Raji (cell line): ENCODE results near the gene SKP1.

ENCODE experiments used
- POLR2A ChIP-seq: IDR thresholded peaks from 2 replicates; pipeline ENCODE4 v1.6.1; 2011; ENCODE audit warnings: low read depth, low read length, control low read depth; ENCODE audit not compliant: insufficient read depth

Gene SKP1

DNA sequence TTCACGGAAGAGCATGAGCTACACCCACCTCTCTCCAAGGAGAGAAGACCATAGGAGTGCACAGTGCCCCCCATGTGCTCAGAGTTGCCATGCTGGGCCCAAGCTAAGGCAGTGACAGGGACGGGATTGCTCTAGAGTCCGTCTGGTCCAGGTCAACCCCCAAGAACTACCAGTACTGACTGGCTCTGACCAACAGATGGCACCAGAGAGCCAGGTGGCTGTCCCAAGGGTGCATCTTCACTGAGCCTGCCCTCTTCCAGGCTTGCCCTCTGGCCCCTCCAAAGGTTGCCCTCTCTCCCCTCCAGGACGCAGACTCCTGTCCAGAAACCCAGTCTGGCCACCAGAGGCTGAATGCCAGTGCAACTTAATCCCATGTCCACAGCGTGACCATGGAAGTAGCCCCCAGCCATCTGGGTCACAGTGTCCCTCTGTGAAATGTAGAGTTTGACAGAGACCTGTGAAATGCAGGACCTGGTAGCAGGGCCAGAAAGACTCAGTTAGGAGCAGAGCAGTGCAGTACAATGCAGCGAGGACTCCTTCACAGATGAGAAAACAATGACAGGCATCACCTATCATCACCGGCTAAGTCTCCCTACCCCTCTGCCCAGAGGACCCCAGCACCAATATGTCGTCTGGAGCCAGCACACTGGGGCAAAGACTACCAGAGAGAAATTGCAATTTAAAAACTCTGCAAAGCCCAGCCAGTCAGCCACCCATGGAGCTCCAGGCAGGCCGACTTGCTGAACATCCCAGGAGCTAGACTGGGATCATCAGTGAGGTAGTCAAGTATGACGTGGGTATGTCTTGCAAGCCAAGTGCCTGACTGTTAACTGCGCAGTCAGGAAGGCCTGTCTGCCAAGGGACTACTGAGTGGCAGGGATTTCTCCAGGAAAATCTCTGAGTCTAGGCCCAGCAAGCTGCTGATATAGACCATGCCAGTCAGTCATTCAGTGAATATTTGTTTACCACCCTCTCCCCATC is 7.7 kb upstream of the SKP1 start:
- TF ChIP-seq POLR2A: no peak

GRCh38 chr5:134183481-134183880 is 6.7 kb upstream of the SKP1 start:
- TF ChIP-seq POLR2A: no peak

DNA sequence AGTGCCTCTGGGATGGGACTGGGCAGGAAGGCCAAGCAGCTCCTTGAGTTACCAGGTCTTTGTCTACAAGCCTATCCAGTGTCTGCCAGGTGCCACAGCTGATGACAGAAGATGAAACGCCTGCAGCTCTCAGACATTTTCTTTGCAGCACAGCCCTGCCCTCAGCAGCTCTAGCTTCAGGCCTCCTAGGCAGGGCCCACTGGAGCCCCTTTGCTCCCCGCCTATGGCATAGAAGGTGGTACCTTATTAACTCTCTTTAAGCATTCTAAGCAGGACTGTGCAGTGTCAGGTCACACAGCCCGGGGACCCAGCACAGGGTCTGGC is 1.3 kb upstream of the SKP1 start:
- TF ChIP-seq POLR2A: no peak

DNA sequence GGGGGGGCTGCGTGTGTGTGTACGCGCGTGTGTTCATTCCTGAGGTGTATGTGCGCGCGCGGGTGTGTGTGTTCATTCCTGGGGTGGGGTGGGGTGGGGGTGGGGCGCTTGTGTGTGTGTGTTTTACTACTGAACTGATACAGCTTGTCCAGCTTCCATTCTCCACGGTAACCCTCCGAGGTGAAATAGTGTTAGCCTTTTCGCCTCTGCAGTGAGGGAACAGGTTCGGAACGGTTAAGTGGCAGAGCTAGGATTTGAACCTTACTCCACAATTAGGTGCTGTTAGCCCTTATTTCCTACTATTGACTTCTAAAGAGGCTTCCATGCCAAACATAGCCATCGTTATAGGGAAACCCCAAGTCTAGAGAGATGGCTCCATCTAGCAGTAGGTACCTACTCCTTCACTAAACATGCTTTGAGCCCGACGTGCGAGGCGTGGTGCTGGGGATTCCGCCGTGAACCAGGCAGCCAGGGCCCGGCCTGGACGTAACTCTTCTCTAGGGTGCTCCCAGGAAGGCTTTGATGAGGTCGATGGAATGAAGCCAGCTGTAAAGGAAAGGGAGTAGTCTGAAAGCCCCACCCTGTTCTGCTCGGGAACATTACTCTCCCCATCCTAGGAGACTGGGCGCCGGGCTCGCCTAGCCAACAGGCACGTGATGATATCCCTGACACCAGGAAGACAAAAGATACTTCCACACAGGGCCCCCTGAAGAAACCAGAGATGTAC is 782 bp upstream of the SKP1 start:
- TF ChIP-seq POLR2A: no peak

- TF ChIP-seq POLR2A: no peak
Observed at GRCh38 chr5:134175921-134176510, 734 bp downstream of the SKP1 start.

DNA sequence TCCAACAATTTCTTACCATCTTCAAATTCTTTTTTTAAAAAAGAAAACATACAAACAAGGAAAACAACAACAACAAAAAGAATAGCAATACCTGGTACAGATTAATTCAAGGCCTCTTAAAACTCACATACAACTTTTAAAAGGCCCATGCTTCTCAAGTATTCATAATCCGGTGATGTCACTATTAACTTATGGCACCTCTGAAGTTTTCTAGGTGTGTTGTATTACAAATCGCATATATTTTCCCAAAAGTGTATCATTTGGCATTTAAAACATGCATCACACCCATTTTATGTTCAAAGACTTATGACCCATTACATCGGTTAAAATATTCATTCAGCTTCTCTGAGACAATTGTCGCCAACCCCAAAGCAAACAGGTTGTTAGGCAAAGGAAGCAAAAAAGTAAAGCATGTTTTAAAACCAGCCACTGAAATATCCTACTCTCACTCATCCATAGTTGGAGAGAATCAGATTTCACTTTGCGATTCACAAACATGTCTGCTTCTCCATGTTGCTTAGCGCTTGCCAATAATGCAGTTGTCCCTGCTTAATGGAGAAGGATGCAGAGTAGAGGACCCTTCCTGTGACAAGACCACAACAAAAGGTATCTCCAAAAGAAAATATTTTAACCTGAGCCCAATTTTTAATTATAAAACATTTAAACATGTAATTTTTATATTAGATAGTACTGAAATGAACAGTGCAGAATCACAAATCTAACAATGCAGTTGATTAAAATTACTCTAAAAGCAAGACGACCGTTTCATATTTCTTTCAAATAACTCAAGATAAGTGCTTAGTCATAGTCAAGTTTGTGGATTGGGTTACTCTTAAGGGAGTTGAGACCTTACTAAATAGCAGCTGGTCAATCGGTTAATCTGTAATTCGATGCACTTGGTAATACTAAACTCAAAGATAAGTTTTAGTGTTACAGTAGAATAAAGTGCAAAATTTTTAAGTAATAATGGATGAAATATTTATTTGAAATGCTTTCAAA is 1.6 kb downstream of the SKP1 start:
- TF ChIP-seq POLR2A: no peak

GRCh38 chr5:134171972-134172371 is 4.8 kb downstream of the SKP1 start:
- no peak for TF ChIP-seq POLR2A

DNA sequence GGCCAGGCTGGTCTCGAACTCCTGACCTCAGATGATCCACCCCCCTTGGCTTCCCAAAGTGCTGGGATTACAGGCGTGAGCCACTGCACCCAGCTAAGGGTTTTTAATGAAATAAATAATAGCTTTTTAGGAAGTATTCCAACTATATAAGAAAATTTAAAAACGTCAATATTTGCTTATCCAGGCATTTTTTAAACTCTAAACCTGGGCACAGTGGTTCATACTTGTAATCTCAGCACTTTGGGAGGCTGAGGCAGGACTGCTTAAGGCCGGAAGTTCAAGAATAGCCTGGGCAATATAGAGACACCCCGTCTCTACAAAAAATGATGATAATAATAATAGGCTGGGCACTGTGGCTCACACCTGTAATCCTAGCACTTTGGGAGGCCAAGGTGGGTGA is 14.2 kb downstream of the SKP1 start:
- TF ChIP-seq POLR2A: no peak

DNA sequence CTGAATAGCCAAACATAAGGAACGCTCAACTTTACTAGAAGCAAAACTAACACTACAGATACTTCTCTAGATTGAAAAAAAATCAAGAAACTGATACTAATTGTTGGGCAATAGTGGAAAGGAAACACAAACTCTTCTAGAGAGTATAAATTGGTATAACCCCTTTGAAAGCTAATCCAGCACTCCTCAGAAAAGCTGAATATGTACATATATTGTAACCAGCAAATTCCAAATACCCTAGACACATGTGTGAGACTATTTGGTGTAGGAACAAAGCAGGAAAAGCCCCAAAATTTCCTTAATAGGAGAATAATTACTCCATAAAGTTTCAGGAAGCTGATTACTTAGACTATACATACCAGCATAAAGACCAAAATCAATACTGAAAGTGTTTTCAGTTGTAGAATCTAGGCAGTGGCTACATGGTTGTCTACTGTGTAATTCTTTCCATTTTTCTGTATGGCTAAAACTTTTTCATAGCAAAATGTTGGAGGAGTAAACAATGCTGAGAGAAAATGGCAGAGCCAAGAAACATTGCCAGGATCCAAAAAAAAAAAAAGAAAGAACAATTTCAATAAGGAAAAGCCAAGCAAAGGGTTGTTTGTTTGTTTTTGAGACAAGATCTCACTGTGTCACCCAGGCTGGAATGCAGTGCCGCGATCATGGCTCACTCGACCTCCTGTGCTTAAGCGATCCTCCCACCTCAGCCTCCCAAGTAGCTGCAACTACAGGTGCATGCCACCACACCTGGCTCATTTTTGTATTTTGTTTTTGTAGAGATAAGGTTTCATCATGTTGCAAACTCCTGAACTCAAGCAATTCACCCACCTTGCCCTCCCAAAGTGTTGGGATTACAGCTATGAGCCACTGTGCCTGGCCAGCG is 15.0 kb downstream of the SKP1 start:
- TF ChIP-seq POLR2A: no peak

DNA sequence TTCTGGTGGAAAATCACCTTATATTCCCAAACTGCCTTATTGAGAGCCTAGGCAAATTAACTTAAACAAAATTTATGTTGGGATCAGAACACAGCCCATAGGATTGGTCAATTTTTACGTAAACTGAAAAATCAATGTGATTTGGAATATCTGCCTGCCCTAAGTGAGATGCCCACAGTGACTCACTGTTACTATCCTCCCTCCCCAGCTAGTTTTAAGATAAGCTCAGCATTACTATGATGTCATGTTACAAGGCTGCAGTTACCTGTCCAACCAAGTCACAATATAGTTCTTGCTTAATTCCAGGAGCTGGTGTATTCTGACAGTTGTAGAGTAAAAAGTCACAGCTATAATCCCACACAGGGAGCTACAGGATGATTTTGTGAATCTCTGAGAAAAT is 23.1 kb downstream of the SKP1 start:
- no peak for TF ChIP-seq POLR2A

GRCh38 chr5:134153241-134153640 is 23.5 kb downstream of the SKP1 start:
- no peak for TF ChIP-seq POLR2A

DNA sequence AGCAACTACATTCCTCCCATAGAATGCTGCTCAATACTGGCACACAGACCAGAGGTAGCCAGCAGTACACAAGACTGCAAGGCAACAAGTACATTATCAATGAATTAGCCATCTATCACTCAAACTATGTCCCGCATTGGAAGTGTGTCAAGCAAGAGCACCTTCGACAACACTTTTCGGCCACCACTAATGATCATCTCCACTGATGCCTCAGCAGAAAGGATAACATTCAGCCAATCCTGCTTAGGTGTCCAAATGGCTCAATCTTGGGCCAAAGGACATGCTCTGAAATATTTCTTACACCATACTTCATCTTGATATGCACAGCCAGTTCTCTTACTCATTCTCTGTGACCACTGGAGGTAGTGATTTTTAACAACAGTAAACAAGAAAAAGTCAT is 25.0 kb downstream of the SKP1 start:
- no peak for TF ChIP-seq POLR2A

DNA sequence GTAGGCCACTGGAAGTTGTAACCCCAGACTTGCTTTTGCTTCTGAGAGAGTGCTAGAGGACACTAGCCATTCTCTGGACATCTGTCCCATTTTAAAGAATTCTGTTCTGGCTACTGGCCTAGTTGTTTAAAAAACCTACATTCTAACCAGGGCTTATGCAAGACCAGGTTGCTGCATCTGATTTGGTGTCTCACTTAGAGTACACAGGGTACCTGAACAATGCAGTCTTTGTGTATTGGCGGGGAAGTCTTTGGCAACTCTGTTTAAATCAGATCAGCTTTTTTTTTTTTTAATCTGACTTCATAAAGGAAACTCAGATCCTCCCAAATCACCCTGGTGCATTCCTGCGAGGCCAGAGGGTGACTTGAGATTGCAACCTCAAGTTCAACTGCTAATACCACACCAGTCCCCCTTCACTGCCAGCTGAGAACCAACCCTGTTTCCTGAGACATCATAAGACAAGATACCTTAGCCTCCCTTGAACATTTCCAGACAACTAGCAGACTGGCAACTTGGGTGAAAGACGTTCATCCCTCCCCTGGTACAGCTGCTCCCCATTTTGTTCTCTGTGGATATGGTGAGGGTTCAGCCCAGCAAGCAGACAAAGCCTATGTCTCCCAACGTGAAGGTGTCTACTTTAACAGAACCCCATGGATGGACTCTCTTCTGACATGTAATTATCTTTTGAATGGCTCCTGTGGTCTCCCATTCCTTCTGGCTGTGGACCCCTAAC is 27.0 kb downstream of the SKP1 start:
- no peak for TF ChIP-seq POLR2A

- no peak for TF ChIP-seq POLR2A
Observed at GRCh38 chr5:134148986-134149539, 27.7 kb downstream of the SKP1 start.
